H1 (cell line): ENCODE measurements around the gene RICTOR.

Experiments
- CTCF ChIP-seq, 3 experiments: IDR thresholded peaks; 1 replicate in 2 of 3; 2 replicates in 1 of 3; pipeline versions ENCODE4 v1.5.1 to v1.6.1; 2011; ENCODE audit warnings: low read length in 3 of 3, mild to moderate bottlenecking in 3 of 3, inconsistent platforms in 2 of 3, low read depth in 1 of 3, moderate library complexity in 1 of 3; ENCODE audit not compliant: insufficient read depth in 1 of 3; ENCODE audit errors: control extremely low read depth in 1 of 3
- TCF12 ChIP-seq: IDR thresholded peaks from 2 replicates; pipeline ENCODE4 v1.6.1; 2011; ENCODE audit warnings: low read depth, mild to moderate bottlenecking, low read length

- TF ChIP-seq CTCF (IDR thresholded peaks at IDR 0.05; ENCODE audit: control extremely low read depth in 1 of 3, insufficient read depth in 1 of 3, low read depth in 1 of 3, low read length in 3 of 3), result no peak
- no peak for TF ChIP-seq TCF12
Measured at GRCh38 chr5:38996123-38996522, 78.1 kb downstream of the RICTOR start.
